ENCODE data around the gene GZF1.

Gene GZF1

GRCh38 chr20:23370274-23370673, 8.3 kb downstream of the GZF1 start:
- DNase-seq = no peak

GRCh38 chr20:23370873-23371272, 8.9 kb downstream of the GZF1 start:
- DNase-seq = no peak

- DNase-seq = no peak
These were observed 9.5 kb downstream of the GZF1 start for GRCh38 chr20:23371496-23371895.

GRCh38 chr20:23374441-23374840, 12.5 kb downstream of the GZF1 start:
- DNase-seq = no peak

- no peak for DNase-seq
These were observed 13.8 kb downstream of the GZF1 start for GRCh38 chr20:23375827-23376226.

GRCh38 chr20:23379772-23380171, 17.8 kb downstream of the GZF1 start:
- no peak for DNase-seq

- DNase-seq = no peak
These were observed 19.9 kb downstream of the GZF1 start for GRCh38 chr20:23381876-23382275.

- DNase-seq = no peak
These were observed 24.5 kb downstream of the GZF1 start for GRCh38 chr20:23386304-23387117.

GRCh38 chr20:23387118-23387443, 25.1 kb downstream of the GZF1 start:
- no peak for DNase-seq

GRCh38 chr20:23390091-23390774, 28.3 kb downstream of the GZF1 start:
- no peak for DNase-seq

GRCh38 chr20:23391707-23392310, 29.8 kb downstream of the GZF1 start:
- DNase-seq = no peak

- DNase-seq = no peak
These were observed 32.2 kb downstream of the GZF1 start for GRCh38 chr20:23393996-23394775.

GRCh38 chr20:23396950-23397627, 35.1 kb downstream of the GZF1 start:
- DNase-seq = no peak

- DNase-seq = no peak
These were observed 36.0 kb downstream of the GZF1 start for GRCh38 chr20:23397961-23398360.

- peak in 1 of 3 experiments; percentile 23 for DNase-seq
These were observed 37.7 kb downstream of the GZF1 start for GRCh38 chr20:23399568-23400241.

GRCh38 chr20:23401051-23401450, 39.1 kb downstream of the GZF1 start:
- no peak for DNase-seq

- no peak for DNase-seq
These were observed 41.8 kb downstream of the GZF1 start for GRCh38 chr20:23403751-23404150.

GRCh38 chr20:23404196-23404595, 42.2 kb downstream of the GZF1 start:
- DNase-seq = no peak

GRCh38 chr20:23406880-23407279, 44.9 kb downstream of the GZF1 start:
- no peak for DNase-seq

GRCh38 chr20:23407781-23408464, 45.9 kb downstream of the GZF1 start:
- DNase-seq = no peak

- no peak for DNase-seq
These were observed 47.0 kb downstream of the GZF1 start for GRCh38 chr20:23408957-23409356.

- no peak for DNase-seq
These were observed 47.8 kb downstream of the GZF1 start for GRCh38 chr20:23409800-23410199.
